HS-5 (cell line): ENCODE results near the gene ZNF93.
"Not testable (repeated sequence)": the region's sequence is repeated elsewhere in the genome, so short reads cannot be mapped to it uniquely, and the experiment has no call there.

Experiments used
- DNase-seq: peaks from one replicate; pipeline ENCODE4 v3.0.0-alpha.2; 2012; ENCODE audit warnings: low read depth

The ZNF93 gene

DNA sequence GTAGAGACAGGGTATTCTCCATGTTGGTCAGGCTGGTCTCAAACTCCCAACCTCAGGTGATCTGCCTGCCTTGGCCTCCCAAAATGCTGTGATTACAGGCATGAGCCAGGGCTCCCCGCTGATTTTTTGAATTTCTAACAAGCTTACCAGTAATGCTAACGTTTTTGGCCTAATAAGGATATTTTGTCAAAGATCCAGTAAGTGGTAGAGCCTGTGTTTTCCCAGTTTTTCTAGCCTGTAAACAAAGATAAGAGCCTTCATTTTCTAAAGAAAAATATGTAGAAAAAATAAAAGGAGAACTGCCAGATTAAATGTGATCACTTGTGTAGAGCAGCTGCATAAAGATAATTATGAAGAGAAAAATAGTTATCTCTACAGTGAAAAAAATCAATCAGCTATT lies 37.7 kb downstream of the ZNF93 start:
- no peak for DNase-seq

DNA sequence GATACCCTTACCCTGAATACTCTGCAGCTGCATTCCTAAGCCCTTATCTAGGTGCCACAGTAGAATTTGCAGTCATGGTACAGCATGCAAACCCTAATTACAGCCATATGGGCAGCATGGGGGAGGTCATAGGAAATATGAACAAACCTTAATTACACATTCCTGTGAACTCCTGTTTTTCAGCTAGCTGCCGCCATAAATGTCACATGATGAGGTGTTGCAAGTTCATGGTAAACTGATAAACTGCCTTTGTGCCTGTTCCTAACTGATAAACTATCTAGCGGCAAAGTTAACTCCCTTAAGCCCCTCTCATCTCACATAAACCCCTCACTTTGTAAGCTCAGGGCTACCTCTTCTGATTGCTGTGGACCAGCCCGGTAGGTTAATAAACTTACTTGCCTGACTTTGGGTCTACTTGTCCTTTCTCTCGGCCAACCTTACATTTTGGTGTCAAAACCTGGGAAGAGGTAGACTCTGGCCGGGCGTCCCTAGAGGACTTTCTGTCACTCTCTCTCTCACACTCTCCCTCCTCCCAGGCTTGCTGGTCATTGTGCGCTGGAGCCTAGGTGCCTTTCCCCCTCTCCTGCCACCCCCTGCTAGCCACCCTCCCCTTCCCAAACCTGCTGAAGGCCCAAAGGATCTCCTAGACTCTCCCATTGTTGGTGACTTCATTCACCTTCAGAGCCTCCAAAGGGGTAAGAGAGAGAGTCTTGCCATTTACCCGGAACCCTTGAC lies 43.3 kb downstream of the ZNF93 start:
- DNase-seq: no peak

DNA sequence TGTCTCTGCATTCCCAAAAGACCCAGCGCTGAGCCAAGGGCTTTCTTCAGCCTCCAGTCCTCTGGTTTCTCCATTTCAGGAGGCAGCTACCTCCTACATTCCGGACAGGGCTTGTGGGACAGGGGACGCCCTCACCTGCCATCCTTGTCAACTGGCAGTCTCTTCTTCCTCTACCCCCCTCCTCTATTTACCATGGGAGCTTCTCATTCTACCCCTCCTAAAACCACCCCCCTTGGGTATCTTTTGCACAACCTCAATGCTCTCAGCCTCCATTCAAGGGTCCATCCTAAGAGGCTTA lies 43.8 kb downstream of the ZNF93 start:
- no peak for DNase-seq

DNA sequence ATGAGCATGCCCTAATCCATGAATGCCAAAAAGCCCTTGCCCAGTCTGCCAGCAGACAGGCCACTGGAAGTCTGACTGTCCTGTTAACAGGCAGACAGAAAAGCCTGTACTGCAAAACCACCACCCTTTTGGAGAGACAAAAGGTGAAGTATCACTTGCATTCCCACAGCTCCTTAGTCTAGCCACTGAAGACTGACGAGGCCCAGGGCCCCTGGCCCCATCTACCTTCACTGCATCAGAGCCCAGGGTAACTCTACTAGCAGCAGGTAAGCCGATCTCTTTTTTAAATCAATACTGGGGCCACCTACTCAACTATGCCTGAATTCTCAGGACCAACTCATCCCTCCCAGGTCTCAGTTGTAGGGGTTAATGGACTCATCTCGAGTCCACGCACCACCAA lies 45.5 kb downstream of the ZNF93 start:
- DNase-seq: no peak

DNA sequence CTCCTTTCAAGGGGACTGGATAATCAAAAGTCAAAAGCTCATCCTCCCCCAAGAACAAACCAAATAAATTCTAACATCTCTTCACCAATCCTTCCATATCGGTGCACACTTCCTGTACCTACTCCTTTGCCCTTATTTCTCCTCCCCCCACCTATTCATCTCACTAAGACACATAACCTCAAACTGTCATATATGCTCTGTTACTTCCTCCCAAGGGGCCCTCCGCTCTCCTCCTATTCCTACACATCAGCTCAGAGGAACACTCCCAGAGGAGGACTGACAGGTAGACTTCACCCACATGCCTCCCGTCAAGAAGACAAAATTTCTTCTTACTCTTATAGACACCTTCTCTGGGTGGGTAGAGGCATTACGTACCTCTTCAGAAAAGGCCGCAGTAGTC lies 48.1 kb downstream of the ZNF93 start:
- DNase-seq: no peak

DNA sequence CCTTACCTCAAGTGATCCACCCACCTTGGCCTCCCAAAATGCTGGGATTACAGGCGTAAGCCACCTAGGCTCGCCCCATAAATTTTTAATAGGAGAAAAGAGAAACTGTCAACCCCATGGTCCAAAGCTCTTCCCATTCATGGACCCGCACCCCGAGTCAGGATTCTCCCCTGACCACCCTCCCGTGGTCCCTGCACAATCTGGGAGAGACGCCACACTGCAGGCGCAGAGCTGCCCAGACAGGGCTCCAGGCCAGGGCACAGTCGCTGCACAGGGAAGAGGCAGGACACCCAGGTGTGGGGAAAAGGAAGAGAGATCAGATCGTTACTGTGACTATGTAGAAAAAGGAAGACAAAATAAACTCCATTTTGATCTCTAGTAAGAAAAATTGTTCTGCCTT lies 54.5 kb downstream of the ZNF93 start:
- DNase-seq: no peak

DNA sequence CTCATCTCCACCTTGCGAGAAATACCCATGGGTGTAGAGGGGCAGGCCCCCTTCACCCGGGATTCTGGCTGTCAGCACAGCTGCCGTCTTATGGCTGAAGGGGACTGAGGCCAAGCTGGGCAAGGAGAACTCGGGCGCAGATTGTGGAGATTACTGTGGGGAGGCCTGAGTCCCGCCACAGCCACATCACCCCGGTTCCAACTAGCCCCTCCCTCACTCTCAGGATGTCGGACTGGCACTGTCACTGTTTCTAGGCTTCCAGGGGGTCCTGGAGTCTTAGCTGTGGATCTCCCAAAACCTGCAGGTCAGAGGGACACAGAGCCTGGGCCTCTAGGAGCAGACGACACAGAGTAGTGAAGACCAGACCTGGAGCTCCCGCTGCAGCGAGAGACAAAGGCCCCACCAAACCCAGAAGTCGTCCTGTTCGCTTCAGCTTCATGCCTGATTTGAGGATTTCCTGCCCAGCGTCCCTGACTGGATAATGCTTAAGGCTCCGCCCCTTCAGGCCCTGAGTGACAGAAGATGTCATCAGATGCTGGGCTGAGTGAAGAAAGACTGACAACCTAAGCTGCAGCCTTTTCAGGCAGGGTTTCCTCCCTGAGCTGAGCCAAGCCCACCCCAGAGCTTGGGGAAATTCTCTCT lies 55.8 kb downstream of the ZNF93 start:
- no peak for DNase-seq

DNA sequence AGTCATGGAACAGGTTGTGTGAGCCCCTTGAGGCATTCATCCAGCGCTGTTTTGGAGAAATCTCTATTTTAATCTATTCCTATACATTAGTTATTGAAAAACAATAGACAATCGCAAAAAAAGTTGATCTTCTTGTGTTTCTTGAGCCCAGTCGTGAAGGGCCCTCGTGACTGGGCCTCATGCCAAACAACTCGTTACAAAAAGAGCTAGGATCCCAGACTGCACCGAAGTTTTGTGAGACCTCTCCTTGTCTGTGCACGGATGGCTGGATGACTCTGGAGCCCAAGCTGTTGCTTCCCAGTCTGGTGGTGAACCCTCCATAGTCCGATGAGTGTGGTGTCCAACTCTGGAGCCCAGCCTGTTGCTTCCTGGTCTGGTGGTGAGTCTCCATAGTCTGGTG lies 57.0 kb downstream of the ZNF93 start:
- not testable (repeated sequence) for DNase-seq

DNA sequence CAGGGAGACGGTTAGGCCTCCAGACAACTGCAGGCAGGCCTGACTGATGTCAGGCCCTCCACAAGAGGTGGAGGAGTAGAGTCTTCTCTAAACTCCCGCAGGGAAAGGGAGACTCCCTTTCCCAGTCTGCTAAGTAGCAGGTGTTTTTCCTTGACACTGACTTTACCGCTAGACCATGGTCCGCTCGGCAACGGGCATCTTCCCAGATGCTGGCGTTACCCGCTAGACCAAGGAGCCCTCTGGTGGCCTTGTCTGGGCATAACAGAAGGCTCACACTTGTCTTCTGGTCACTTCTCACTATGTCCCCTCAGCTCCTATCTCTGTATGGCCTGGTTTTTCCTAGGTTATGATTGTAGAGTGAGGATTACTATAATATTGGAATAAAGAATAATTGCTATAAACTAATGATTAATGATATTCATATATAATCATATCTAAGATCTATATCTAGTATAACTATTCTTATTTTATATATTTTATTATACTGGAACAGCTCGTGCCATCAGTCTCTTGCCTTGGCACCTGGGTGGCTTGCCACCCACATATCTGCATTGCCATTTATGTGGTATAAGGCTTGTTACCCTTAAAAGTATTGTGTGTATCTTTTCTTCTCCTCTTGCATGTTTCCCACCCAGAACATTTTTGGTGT lies 58.5 kb downstream of the ZNF93 start:
- not testable (repeated sequence) for DNase-seq

DNA sequence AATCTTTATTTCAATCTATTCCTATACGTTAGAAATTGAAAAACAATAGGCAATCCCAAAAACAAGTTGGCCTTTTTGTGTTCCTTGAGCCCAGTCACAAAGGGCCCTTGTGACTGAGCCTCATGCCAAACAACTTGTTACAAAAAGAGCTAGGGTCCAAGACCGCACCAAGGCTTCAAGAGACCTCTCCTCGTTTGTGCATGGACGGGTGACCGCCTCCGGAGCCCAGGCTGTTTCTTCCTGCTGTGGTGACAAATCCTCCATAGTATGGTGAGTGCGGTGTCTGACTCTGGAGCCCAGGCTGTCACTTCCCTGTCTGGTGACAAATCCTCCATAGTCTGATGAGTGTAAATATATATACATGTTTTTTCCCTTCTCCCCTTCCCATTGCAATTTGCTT lies 63.7 kb downstream of the ZNF93 start:
- no peak for DNase-seq

DNA sequence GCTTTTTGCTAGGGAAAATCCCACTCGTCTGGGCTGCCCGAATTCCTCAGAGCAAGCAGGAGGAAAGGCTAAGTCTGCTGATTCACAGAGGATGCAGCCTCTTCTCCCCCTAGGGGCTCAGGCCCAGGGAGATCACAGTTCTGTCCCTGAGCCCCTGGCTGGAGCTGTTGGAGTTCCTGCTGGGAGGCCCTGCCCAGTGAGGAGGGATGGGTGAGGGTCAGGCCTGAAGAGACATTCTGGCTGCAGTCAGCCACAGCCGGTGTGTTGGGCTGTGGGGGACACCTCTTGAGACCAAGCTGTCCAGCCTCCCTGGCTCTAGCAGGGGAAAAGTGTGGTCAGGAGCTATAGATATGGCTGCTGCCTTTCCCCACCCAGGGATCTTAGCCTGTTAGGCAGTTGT lies 65.4 kb downstream of the ZNF93 start:
- DNase-seq: not testable (repeated sequence)

DNA sequence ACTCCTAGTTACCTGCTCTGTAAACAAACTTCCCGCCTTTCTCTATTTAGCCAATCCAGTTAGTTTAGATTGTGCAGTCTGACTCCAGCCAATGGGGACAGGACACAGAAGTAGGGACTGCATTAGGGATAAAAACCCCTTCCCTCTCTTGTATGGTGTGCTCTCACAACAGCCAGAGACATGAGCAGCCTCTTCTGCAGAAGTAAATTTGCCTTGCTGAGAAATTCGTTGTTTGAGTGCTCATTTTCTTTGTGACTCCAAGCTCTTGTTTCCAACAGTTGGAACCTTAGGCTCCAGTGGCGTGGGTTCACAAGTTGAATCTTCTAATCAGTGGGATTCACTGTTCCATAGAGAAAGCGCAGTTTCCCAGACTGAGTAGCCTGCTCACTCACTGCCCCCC lies 66.1 kb downstream of the ZNF93 start:
- DNase-seq: no peak
